GM12872 (cell line): ENCODE measurements around the gene ACTL8.

Experiments
- TF ChIP-seq, protein P1 (sequence below): IDR thresholded peaks from 3 replicates; pipeline ENCODE4 v1.5.1; 2011; ENCODE audit warnings: low read depth, mild to moderate bottlenecking, low read length, moderate library complexity; ENCODE audit not compliant: insufficient read depth

Gene ACTL8

DNA sequence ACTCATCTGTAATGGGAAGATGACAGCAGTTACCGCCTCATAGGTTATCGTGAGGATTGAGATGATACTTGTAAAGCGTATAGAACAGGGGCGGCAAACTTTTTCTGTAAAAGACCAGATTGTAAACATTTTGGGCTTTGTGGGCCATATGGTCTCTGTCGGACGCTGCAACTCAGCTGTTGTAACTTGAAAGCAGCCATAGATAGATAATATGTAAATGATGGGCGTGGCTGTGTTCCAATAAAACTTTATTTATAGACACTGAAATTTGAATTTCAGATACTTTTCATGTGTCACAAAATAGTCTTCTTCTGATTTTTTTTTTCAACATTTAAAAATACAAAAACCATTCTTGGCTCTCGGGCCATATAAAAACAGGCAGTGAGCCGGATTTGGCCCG is 15.8 kb downstream of the ACTL8 start:
- TF ChIP-seq, protein P1, sequence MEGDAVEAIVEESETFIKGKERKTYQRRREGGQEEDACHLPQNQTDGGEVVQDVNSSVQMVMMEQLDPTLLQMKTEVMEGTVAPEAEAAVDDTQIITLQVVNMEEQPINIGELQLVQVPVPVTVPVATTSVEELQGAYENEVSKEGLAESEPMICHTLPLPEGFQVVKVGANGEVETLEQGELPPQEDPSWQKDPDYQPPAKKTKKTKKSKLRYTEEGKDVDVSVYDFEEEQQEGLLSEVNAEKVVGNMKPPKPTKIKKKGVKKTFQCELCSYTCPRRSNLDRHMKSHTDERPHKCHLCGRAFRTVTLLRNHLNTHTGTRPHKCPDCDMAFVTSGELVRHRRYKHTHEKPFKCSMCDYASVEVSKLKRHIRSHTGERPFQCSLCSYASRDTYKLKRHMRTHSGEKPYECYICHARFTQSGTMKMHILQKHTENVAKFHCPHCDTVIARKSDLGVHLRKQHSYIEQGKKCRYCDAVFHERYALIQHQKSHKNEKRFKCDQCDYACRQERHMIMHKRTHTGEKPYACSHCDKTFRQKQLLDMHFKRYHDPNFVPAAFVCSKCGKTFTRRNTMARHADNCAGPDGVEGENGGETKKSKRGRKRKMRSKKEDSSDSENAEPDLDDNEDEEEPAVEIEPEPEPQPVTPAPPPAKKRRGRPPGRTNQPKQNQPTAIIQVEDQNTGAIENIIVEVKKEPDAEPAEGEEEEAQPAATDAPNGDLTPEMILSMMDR, result no peak

- TF ChIP-seq, protein P1, result no peak
Measured at GRCh38 chr1:17772615-17773212, 17.6 kb downstream of the ACTL8 start.

- TF ChIP-seq, protein P1, result no peak
Measured at GRCh38 chr1:17773591-17774326, 18.6 kb downstream of the ACTL8 start.

DNA sequence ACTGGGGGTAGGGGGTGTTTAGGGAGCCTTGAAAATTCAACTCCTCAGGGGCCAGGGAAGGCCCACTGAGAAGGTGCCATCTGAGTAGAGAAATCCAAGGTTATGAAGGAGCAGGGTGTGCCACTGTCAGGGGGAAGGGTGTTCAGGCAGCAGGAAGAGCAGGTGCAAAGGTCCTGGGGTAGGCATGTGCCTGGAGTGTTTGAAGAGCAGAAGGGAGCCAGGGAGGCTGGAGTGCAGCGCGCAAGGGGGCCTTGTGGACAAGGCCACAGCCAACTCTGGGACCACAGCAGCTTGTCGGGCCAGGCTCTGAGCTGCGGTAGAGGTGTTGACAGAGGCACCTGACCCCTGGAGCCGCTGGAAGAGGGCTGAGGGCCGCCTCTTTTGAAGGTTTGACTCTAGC is 19.3 kb downstream of the ACTL8 start:
- TF ChIP-seq, protein P1, result no peak

DNA sequence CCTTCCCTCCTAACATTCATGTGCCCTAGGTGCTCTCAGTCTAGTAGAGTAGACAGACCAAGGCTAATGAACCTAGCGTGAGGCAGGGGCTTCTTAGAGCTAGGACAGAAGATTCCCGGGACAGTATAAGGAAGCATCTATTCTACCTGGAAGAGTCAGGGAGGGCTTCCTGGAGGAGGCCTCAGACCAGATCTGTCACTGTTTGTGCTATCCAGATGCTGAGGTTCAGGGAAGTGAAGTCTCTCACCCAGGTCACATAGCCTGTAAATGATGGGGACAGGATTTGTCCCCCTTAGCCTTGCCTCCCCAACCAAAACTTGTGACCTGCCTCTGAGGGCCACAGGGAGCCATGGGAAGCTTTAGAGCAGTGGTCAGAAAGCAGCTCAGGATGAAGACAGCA is 20.7 kb downstream of the ACTL8 start:
- TF ChIP-seq, protein P1, result no peak

DNA sequence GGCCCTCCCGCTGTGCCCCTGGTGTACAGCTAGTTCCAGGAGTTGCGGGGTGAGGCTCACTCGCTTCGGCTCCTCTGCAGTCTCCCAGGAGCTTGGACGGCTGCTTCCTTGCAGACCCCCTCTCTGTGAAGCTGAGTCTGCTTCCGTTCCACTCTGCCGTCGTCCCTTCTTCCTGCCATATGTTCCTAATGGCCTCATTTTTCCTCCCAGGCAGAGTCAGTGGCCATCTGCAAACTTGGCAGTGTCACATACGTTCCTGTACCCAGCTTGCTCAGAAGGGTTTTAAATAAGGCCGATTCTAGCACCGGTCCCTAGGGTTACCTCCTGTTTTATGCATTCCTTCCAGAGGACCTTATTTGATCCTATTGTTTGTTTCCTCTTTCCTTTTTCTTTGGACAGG is 21.3 kb downstream of the ACTL8 start:
- TF ChIP-seq, protein P1, result no peak

DNA sequence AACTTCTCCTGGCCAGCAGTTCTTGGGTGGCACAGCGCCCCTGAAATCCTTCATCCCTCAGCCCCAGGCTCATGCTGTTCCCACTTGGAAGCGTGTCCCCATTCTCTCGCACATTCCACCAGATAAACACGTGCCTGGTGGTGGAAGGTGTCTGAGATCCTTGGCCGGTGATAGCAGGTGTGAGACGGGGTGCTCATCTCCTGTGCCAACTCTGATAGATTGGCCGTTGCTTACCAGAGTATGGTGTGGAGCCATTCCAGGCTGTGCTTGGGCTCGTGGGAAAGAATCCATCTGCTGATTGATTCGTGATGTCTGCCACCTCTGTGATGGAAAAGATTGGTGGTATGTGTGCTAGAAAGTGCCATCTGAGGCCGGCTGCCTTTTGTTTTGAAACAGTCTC is 22.2 kb downstream of the ACTL8 start:
- TF ChIP-seq, protein P1, result no peak
